ENCODE results near the gene C1QTNF12.

C1QTNF12 gene

DNA sequence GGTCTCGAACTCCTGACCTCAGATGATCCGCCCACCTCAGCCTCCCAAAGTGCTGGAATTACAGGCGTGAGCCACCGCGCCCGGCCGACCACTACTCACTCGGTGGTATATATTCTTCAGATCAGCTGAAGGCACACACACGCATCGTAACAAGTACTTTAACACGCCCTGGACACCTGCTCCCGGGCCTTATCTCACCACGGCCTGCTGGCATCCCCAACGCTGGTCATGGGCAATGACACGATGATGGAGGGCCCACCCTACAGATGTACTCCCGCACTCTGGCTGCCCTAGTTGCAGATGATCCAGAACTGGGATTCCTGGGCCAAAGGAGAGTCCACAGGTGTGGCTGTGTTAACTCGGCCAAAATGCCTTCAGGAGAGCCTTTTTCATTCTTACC is 15.5 kb upstream of the C1QTNF12 start:
- no peak for DNase-seq
- Histone ChIP-seq H3K27me3 (no peaks in the 10 kb centered on the region), H3K4me3 (ENCODE audit: low read depth, low read length) (no peak overlapping the region), H3K36me3 (peaks cover 73% of the 10 kb centered on the region), H3K4me1 (no peaks in the 10 kb centered on the region), H3K9me3 (no peaks in the 10 kb centered on the region)
- TF ChIP-seq, protein P1, sequence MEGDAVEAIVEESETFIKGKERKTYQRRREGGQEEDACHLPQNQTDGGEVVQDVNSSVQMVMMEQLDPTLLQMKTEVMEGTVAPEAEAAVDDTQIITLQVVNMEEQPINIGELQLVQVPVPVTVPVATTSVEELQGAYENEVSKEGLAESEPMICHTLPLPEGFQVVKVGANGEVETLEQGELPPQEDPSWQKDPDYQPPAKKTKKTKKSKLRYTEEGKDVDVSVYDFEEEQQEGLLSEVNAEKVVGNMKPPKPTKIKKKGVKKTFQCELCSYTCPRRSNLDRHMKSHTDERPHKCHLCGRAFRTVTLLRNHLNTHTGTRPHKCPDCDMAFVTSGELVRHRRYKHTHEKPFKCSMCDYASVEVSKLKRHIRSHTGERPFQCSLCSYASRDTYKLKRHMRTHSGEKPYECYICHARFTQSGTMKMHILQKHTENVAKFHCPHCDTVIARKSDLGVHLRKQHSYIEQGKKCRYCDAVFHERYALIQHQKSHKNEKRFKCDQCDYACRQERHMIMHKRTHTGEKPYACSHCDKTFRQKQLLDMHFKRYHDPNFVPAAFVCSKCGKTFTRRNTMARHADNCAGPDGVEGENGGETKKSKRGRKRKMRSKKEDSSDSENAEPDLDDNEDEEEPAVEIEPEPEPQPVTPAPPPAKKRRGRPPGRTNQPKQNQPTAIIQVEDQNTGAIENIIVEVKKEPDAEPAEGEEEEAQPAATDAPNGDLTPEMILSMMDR (IDR thresholded peaks at IDR 0.05; ENCODE audit: low read depth, low read length) = no peak

DNA sequence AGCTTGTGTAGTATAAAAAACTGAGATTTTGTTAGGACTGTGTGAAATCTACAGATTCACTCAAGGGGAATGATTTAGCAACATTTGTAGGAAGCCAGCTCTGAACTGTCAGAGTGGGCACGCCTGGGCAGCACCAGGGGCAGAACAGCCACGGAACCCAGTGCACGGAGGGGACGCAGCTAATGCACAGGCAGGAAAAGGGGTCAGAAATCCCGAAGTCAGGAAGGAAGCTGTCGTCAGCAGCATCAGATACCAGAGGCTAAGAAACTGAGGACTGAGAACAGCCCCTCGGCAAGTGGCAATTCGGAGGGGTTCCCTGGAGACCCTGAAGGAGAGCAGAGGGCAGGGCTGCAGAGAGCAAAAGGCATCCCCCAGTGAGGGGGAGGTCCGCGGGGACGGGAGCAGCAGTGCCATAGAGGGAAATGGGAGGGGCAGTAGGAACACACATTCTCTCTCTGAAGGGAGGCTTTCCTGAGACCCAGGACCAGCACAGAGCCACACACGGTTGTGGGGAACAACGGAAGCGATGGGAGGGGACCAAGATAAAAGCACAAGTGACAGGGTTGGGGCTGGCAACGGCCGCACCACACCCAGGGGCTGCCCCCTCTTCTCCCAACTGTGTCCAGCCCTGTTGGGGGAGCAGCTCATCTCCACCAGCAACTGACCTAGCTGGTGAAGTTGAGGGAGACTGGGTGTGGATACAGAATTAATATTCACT is 14.5 kb upstream of the C1QTNF12 start:
- TF ChIP-seq, protein P1 (IDR thresholded peaks at IDR 0.05; ENCODE audit: low read depth, low read length) = no peak
- Histone ChIP-seq H3K4me3 (ENCODE audit: low read depth, low read length) (no peak overlapping the region), H3K36me3 (peaks cover 71% of the 10 kb centered on the region), H3K4me1 (no peaks in the 10 kb centered on the region), H3K27me3 (no peaks in the 10 kb centered on the region), H3K9me3 (no peaks in the 10 kb centered on the region)
- DNase-seq = no peak

DNA sequence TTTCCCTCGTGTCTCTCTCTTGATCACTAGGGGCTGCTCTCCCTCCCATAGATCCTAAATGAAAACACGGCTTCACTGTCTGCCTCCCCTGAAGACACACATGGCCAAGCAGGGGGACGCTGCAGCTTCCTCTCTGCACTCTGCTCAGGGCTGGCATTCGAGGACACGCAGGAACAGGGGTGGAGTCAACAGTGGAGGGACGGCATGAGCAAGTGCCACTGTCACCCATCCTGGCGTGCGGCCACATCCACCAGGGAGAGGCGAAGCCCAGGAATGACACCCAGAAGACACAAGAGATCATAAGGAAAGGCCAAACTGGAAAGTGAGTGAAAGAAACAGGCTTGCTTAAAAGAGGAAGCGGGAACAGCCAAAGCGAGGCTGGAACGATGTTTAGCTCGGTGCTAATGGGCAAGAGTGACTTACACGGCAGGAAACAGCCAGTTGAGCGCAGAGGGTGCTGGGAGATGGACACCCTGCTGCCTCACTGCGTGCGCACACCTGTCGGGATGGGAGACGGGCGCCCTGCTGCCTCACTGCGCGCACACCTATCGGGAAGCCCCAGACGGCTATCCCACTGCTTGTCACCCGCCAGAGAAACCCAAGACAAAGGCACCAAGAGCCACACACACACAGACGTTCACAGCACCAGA is 13.6 kb upstream of the C1QTNF12 start:
- TF ChIP-seq, protein P1 (IDR thresholded peaks at IDR 0.05; ENCODE audit: low read depth, low read length) = no peak
- Histone ChIP-seq H3K9me3 (no peaks in the 10 kb centered on the region), H3K27me3 (no peaks in the 10 kb centered on the region), H3K4me3 (ENCODE audit: low read depth, low read length) (no peak overlapping the region), H3K36me3 (peaks cover 71% of the 10 kb centered on the region), H3K4me1 (no peaks in the 10 kb centered on the region)
- DNase-seq = no peak

DNA sequence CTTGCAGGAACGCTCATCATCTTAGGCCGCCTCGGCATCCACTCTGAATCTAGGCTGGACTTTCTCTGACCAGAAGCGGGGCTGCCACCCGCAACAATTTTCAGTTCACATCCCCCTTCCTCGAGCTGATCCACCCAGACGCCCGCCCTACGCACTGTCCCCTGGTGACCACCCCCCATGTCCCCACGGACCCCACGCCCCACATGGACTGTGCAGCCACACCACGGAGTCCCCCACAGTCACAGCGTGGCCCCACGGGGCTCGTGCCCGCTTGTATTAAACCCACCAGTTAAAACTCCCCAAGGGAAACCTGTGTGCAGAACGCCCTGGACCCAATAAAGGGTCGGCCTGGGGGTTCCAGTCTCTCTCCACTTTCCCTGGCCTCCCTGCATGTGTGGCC is 13.0 kb upstream of the C1QTNF12 start:
- no peak for DNase-seq
- no peaks in the 10 kb centered on the region for H3K27me3 ChIP-seq
- no peaks in the 10 kb centered on the region for H3K4me1 ChIP-seq
- TF ChIP-seq, protein P1 (IDR thresholded peaks at IDR 0.05; ENCODE audit: low read depth, low read length) = no peak
- H3K4me3 ChIP-seq (ENCODE audit: low read depth, low read length) = no peak overlapping the region
- H3K9me3 ChIP-seq = no peaks in the 10 kb centered on the region
- peaks cover 71% of the 10 kb centered on the region for H3K36me3 ChIP-seq

DNA sequence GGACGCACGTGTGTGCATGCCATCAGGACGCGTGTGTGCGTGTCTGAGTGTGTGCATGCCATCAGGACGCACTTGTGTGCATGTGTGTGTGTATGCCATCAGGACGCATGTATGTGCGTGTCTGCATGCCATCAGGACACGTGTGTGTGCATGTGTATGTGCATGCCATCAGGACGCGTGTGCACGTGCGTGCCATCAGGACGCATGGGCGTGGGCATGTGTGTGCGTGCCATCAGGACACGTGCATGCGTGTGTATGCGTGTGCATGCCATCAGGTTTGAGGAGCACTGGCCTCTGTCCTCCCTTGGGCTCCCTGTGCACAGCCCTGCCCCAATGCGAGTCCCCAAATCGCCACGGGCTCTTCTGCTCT is 12.6 kb upstream of the C1QTNF12 start:
- Histone ChIP-seq H3K4me3 (ENCODE audit: low read depth, low read length) (no peak overlapping the region), H3K27me3 (no peaks in the 10 kb centered on the region), H3K4me1 (no peaks in the 10 kb centered on the region), H3K36me3 (peaks cover 71% of the 10 kb centered on the region), H3K9me3 (no peaks in the 10 kb centered on the region)
- no peak for DNase-seq
- TF ChIP-seq, protein P1 (IDR thresholded peaks at IDR 0.05; ENCODE audit: low read depth, low read length) = no peak

Data from BE2C (cell line).